IPS DF 4.7 (cell line): ENCODE measurements around the gene TSPAN13.

Experiments used
- DNase-seq: peaks from one replicate; pipeline ENCODE4 v3.0.0-alpha.2; 2013; ENCODE audit warnings: low spot score; ENCODE audit errors: extremely low read depth

The TSPAN13 gene

GRCh38 chr7:16753102-16753931 lies at the start of gene TSPAN13:
Gene TSPAN13, plus strand, starts transcription at chr7:16753755. Its CDS starts 213 bp downstream, at chr7:16753968.
- DNase-seq = peak; percentile 58

DNA sequence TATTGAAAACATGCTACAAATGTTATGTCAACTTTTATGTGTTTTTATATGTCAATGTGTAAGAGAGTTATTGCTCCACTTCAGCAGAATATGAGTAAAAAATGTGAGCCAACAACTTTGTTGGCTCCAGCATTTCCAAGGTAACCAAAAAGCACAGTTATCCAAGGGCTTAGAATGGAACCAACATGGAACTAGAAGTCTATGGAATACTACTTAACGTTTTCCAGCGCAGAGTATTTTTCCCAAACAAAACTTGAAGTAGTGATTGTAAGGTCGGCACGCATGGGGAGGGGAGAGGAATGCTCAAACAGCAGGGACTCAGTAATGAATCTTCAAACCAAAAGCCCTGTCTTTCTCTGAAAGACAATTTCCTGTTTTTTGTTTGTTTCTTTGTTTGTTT lies 45.0 kb upstream of the TSPAN13 start:
- no peak for DNase-seq

DNA sequence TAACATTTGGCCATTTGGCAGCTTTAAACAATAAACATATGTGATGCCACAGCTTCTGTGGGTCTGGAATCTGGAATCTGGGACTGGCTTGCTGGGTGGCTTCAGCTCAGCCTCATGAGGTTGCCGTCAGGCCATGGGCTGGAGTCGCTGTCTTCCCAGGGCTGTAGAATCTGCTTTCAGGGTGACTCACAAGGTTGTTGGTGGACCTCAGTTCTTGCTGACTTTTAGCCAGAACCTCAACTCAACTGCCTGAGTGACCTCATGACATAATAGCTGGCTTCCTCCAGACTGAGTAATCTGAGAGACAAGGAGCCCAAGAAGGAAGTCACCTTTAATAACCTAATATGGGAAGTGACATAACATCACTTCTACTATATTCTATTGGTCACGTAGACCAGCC lies 44.6 kb upstream of the TSPAN13 start:
- no peak for DNase-seq

- no peak for DNase-seq
Observed at GRCh38 chr7:16710651-16711050, 42.9 kb upstream of the TSPAN13 start.

- DNase-seq = no peak
Observed at GRCh38 chr7:16711730-16712129, 41.8 kb upstream of the TSPAN13 start.

GRCh38 chr7:16712916-16713315 lies 40.6 kb upstream of the TSPAN13 start:
- DNase-seq = no peak

GRCh38 chr7:16715928-16716327 lies 37.6 kb upstream of the TSPAN13 start:
- no peak for DNase-seq

- no peak for DNase-seq
Observed at GRCh38 chr7:16718111-16718656, 35.4 kb upstream of the TSPAN13 start.

GRCh38 chr7:16719699-16720098 lies 33.9 kb upstream of the TSPAN13 start:
- DNase-seq = no peak

GRCh38 chr7:16721541-16721940 lies 32.0 kb upstream of the TSPAN13 start:
- DNase-seq = no peak

GRCh38 chr7:16724344-16724743 lies 29.2 kb upstream of the TSPAN13 start:
- DNase-seq = no peak

DNA sequence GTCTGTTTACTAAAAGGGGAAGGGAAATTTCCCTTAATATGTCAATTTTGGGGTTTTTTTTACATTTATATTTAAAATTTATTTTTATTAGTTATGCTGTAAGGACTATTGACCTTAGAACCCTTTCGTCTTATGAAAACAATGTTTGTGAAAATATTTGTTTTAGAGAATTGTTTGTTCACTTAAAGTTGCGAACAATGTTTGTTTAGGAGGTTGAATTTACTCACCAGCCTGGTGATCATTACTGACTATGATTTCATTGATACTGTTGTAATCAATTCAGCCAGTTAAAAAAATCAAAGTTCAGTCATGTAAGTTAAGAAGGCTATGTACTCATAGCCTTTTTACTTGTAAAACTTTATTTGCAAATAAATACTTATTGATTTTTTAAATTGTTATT lies 27.4 kb upstream of the TSPAN13 start:
- no peak for DNase-seq

DNA sequence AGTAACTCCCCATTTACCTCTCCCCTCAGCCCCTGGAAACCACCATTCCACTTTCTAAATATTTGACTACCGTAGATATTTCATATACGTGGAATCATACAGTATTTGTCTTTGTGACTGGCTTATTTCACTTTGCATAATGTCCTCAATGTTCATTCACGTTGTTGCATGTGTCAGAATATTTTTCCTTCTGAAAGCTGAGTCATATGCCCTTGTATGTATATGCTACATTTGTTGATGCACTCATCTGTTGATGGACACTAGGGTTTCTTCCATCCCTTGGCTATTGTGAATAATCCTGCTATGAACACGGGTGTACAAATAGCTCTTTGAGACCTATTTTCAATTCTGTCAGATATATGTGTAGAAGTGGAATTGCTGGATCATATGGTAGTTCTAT lies 25.8 kb upstream of the TSPAN13 start:
- no peak for DNase-seq

GRCh38 chr7:16728811-16729210 lies 24.7 kb upstream of the TSPAN13 start:
- no peak for DNase-seq

DNA sequence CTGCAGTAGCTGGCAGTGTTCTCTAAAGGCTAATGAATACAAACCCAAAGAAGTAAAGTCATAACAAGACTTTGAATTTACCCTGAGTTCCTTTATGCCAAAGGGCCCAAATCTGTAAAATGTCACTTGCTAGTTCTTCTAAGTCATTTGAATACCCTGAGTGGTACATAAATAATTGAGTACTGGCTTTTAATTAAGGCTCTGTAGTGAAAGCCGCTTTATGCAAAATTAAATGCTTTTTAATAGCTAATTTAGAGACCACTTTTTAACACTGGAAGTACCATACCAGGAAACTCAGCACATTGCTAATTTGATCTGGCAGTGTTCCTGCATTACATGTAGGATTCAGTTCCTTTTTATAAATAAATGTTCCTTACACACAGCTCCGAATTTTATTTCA lies 24.0 kb upstream of the TSPAN13 start:
- DNase-seq = no peak

- DNase-seq = no peak
Observed at GRCh38 chr7:16730937-16731336, 22.6 kb upstream of the TSPAN13 start.

DNA sequence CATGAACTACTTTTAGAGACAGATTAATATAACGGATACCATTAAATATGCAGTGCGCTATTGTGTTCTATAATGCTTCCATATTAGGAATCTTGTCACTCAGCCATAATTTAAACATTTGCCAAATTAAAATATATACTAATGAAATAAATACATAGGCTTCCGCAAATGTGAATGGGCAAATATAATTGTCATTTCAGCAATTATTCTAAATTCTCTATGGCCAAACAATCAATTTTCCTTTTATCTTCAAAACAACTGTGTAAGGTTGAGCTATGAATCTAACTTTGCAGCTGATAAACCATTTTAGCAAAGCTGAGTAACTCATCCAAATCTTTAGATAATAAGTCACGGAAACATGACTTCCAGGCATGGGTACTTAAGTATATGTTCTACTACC lies 20.7 kb upstream of the TSPAN13 start:
- DNase-seq = no peak

GRCh38 chr7:16734148-16734726 lies 19.3 kb upstream of the TSPAN13 start:
- DNase-seq = no peak

- DNase-seq = no peak
Observed at GRCh38 chr7:16735020-16735419, 18.5 kb upstream of the TSPAN13 start.

GRCh38 chr7:16738011-16738688 lies 15.4 kb upstream of the TSPAN13 start:
- no peak for DNase-seq

DNA sequence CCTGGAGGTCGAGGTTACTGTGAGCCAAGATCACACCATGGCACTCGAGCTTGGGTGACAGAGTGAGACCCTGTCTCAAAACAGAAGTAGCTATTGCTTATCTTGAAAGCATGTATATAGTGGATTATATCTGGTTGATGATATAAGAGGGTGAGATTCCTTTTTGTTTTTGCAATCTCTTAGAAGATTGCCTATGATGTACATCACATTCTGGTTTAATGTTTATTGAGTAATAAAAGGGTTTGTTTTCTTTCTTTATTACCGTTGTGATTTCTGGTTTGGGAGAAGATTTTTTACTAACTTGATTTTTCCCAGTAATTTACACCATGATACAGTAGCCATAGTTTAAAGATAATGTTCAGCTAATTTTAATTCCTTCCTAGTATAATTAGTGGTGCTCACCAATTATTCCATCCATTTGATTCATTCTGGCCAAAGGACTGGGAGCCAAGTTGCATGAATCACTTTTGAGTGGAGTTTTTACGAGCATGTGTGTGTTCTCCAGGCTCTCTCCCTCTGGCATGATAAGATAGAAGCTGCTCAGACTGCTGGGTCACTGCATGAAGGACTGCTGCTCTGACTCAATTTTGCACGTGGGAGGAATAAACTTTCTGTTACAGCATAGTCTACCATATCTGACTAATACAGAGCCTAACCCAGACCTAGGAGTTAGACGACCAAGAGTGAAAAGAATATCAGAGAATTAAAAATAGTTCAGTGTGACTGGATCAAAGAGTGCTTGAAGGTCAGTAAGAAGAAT lies 13.5 kb upstream of the TSPAN13 start:
- no peak for DNase-seq

- no peak for DNase-seq
Observed at GRCh38 chr7:16740623-16740953, 13.0 kb upstream of the TSPAN13 start.
